PC-9 (cell line): ENCODE results near the gene ABTB2. TPM values are rescaled to one million over a fixed set of nuclear protein-coding genes. Genes with fewer than 3 reads are reported as not detected.

ENCODE experiments used
- BruUV-seq: library from RNA; stranded (reverse); fragments of 400-500 nt; replicated peaks from 2 replicates; lab custom pipeline; 2021; lab: Mats Ljungman, UMichigan
- CTCF ChIA-PET: fragments of 300-600 bp; sonication (Branson Sonifier 250); formaldehyde crosslinking; loops from one replicate; lab custom pipeline; 2022; ENCODE audit warnings: antibody characterized with exemption; lab: Charles Lee
- POLR2A ChIA-PET: fragments of 300-600 bp; sonication (Branson Sonifier 250); formaldehyde crosslinking; loops from one replicate; lab custom pipeline; 2022; ENCODE audit warnings: antibody characterized with exemption; ENCODE audit not compliant: unreplicated experiment; lab: Charles Lee
- DNase-seq, 2 experiments: peaks; one replicate each; pipeline versions ENCODE4 v3.0.0 to v3.0.0-alpha.2; 2015 to 2022; ENCODE audit warnings: mixed read lengths in 1 of 2
- H2AFZ ChIP-seq: fragments of 200-600 bp; sonication (generic); 2 replicates; pipeline ENCODE4 v1.8.1; 2017; ENCODE audit warnings: antibody characterized with exemption
- H3F3A ChIP-seq: fragments of 200-600 bp; sonication (generic); 2 replicates; pipeline ENCODE4 v1.8.1; 2017; ENCODE audit warnings: antibody characterized with exemption, mild to moderate bottlenecking, low read depth; ENCODE audit not compliant: insufficient read depth
- H3K27ac ChIP-seq: fragments of 200-600 bp; sonication (generic); 2 replicates; pipeline ENCODE4 v1.6.1; 2016; ENCODE audit warnings: mixed run types
- H3K27me3 ChIP-seq: fragments of 200-600 bp; sonication (generic); 2 replicates; pipeline ENCODE4 v1.6.1; 2016; ENCODE audit warnings: low read depth, mixed run types; ENCODE audit not compliant: insufficient read depth
- H3K36me3 ChIP-seq: fragments of 200-600 bp; sonication (generic); 2 replicates; pipeline ENCODE4 v1.6.1; 2016; ENCODE audit warnings: low read depth, mixed run types
- H3K4me1 ChIP-seq: fragments of 200-600 bp; sonication (generic); replicated peaks from 2 replicates; pipeline ENCODE4 v1.6.1; 2016; ENCODE audit warnings: mixed run types; ENCODE audit not compliant: insufficient read depth
- H3K4me2 ChIP-seq: fragments of 200-600 bp; sonication (generic); 2 replicates; pipeline ENCODE4 v1.6.1; 2017; ENCODE audit warnings: mixed run types
- H3K4me3 ChIP-seq: fragments of 200-600 bp; sonication (generic); 2 replicates; pipeline ENCODE4 v1.6.1; 2016; ENCODE audit warnings: mixed run types
- H3K79me2 ChIP-seq: fragments of 200-600 bp; sonication (generic); 2 replicates; pipeline ENCODE4 v1.6.1; 2017; ENCODE audit warnings: low read depth, mixed run types
- H3K9me2 ChIP-seq: fragments of 200-600 bp; sonication (generic); 2 replicates; pipeline ENCODE4 v1.8.1; 2017; ENCODE audit warnings: mild to moderate bottlenecking; ENCODE audit not compliant: insufficient read depth
- H3K9me3 ChIP-seq: fragments of 200-600 bp; sonication (generic); 2 replicates; pipeline ENCODE4 v1.8.1; 2016; ENCODE audit warnings: low read depth; ENCODE audit not compliant: insufficient read depth
- H4K20me1 ChIP-seq: fragments of 200-600 bp; sonication (generic); 2 replicates; pipeline ENCODE4 v1.8.1; 2017; ENCODE audit not compliant: insufficient read depth
- EZH2 ChIP-seq: fragments of 200-600 bp; sonication (generic); IDR thresholded peaks from 2 replicates; pipeline ENCODE4 v1.8.0; 2017; ENCODE audit warnings: antibody characterized with exemption, low read depth
- intact Hi-C: fragments of 100-400 bp; cut with micrococcal nuclease; formaldehyde crosslinking; loops from one replicate; pipeline ENCODE4 v1.10.0; 2022; ENCODE audit not compliant: unreplicated experiment
- total RNA-seq: library from RNA; stranded (reverse); gene quantifications from 2 replicates; pipeline ENCODE4 v1.2.3, GENCODE V29; 2021
- TF ChIP-seq, protein P1 (sequence below): fragments of 200-600 bp; sonication (generic); conservative IDR thresholded peaks from 2 replicates; pipeline ENCODE4 v1.6.1; 2017; ENCODE audit warnings: mixed run types, antibody characterized with exemption, mild to moderate bottlenecking, moderate library complexity

The ABTB2 gene
- total RNA-seq, 1 experiment from 2014 or later = 12.9 TPM

DNA sequence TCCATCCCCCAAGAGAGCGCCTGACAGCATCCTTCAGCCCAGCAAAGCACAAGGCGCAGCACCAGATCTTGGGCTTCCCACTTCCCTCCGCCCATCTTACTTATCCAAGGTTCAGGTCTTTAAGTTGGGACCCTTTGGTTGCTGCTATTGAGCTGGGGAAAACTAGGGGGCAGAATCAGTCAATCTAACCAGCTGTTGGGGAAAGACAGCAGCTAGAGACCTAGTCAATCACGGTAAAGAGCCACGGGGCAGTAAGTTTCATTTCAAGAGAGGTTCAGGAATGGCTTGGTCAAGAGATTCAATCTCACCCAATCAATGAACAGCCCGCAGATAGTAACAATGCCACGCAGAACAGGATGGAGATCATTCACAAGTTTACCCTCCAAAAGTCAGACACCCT is 1.7 kb downstream of the ABTB2 start:
- peak overlapping the region; percentile 79 for H2AFZ ChIP-seq

GRCh38 chr11:34355726-34356125 is 2.1 kb downstream of the ABTB2 start:
- ChIA-PET CTCF (interaction anchor here (0.7 to 1.2 kb wide), 2 partner anchors 9 to 182 kb away, joined by 3 to 4 read pairs; no protein-coding TSS in a partner anchor), POLR2A (interaction anchor here (0.9 to 1.0 kb wide), 3 partner anchors 9 to 190 kb away, joined by 3 to 5 read pairs (median 4); no protein-coding TSS in a partner anchor)
- H3K9me3 ChIP-seq = no peaks in the 10 kb centered on the region
- no peak overlapping the region for H3K27ac ChIP-seq
- H3K36me3 ChIP-seq = 0 out of 2 replicates have a peak, but pooled peaks cover 9% of the 10 kb centered on the region
- H3F3A ChIP-seq = peaks cover 3% of the 10 kb centered on the region; the same call in 1 of the 2 replicates
- no TSS peak for BruUV-seq
- no peaks in the 10 kb centered on the region for H3K9me2 ChIP-seq
- H3K4me1 ChIP-seq = peaks cover 60% of the 10 kb centered on the region
- H3K79me2 ChIP-seq = peaks cover 70% of the 10 kb centered on the region
- H2AFZ ChIP-seq = no peak overlapping the region
- H3K4me2 ChIP-seq = peak overlapping the region; percentile 94
- intact Hi-C loops = no loop called here
- H3K4me3 ChIP-seq = peak overlapping the region; percentile 92
- H3K27me3 ChIP-seq = no peaks in the 10 kb centered on the region
- H4K20me1 ChIP-seq = peaks cover 22% of the 10 kb centered on the region
- no peak for DNase-seq
- TF ChIP-seq, protein P1, sequence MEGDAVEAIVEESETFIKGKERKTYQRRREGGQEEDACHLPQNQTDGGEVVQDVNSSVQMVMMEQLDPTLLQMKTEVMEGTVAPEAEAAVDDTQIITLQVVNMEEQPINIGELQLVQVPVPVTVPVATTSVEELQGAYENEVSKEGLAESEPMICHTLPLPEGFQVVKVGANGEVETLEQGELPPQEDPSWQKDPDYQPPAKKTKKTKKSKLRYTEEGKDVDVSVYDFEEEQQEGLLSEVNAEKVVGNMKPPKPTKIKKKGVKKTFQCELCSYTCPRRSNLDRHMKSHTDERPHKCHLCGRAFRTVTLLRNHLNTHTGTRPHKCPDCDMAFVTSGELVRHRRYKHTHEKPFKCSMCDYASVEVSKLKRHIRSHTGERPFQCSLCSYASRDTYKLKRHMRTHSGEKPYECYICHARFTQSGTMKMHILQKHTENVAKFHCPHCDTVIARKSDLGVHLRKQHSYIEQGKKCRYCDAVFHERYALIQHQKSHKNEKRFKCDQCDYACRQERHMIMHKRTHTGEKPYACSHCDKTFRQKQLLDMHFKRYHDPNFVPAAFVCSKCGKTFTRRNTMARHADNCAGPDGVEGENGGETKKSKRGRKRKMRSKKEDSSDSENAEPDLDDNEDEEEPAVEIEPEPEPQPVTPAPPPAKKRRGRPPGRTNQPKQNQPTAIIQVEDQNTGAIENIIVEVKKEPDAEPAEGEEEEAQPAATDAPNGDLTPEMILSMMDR = no peak
- TF ChIP-seq EZH2 = no peak

More for the DNA sequence above, 1.7 kb downstream of the ABTB2 start:
- no peak for DNase-seq
- peaks cover 22% of the 10 kb centered on the region for H4K20me1 ChIP-seq
- peak overlapping the region; percentile 92 for H3K4me3 ChIP-seq
- intact Hi-C loops = no loop called here
- H3K27me3 ChIP-seq = no peaks in the 10 kb centered on the region
- 0 out of 2 replicates have a peak, but pooled peaks cover 5% of the 10 kb centered on the region for H3K36me3 ChIP-seq
- H3F3A ChIP-seq = peaks cover 3% of the 10 kb centered on the region; the same call in 1 of the 2 replicates
- H3K9me2 ChIP-seq = no peaks in the 10 kb centered on the region
- H3K9me3 ChIP-seq = no peaks in the 10 kb centered on the region
- TF ChIP-seq EZH2 = no peak
- TF ChIP-seq, protein P1 = no peak
- peaks cover 66% of the 10 kb centered on the region for H3K79me2 ChIP-seq
- peak overlapping the region; percentile 94 for H3K4me2 ChIP-seq
- CTCF ChIA-PET = interaction anchor here (0.7 to 1.4 kb wide), 3 partner anchors 9 to 190 kb away, joined by 3 to 4 read pairs (median 3); no protein-coding TSS in a partner anchor
- H3K27ac ChIP-seq = no peak overlapping the region
- peaks cover 57% of the 10 kb centered on the region for H3K4me1 ChIP-seq
- POLR2A ChIA-PET = interaction anchor here (0.9 to 1.0 kb wide), 3 partner anchors 9 to 190 kb away, joined by 3 to 5 read pairs (median 4); no protein-coding TSS in a partner anchor
- no TSS peak for BruUV-seq

- Histone ChIP-seq H3K27ac (0 out of 2 replicates have a peak overlapping the region, but pooled peaks have one; percentile 4), H4K20me1 (peaks cover 22% of the 10 kb centered on the region), H3K79me2 (peaks cover 79% of the 10 kb centered on the region), H3F3A (peaks cover 3% of the 10 kb centered on the region; the same call in 1 of the 2 replicates), H3K4me1 (peaks cover 66% of the 10 kb centered on the region), H3K4me3 (peak overlapping the region; percentile 92; the same call in 1 of the 2 replicates), H3K4me2 (peak overlapping the region; percentile 94), H3K36me3 (0 out of 2 replicates have a peak, but pooled peaks cover 12% of the 10 kb centered on the region), H3K9me3 (no peaks in the 10 kb centered on the region), H3K9me2 (no peaks in the 10 kb centered on the region), H2AFZ (no peak overlapping the region), H3K27me3 (no peaks in the 10 kb centered on the region)
- intact Hi-C loops = no loop called here
- TF ChIP-seq EZH2 = no peak
- TF ChIP-seq, protein P1 = no peak
- CTCF ChIA-PET = no interaction called here
- DNase-seq = peak in 1 of 2 experiments; percentile 64
- POLR2A ChIA-PET = interaction anchor here (0.6 kb wide), 1 partner anchor 52 kb away, joined by 3 read pairs; no protein-coding TSS in a partner anchor
- BruUV-seq = no TSS peak
These were observed 3.0 kb downstream of the ABTB2 start for GRCh38 chr11:34354782-34355181.
